Stimulated activated CD8-positive, alpha-beta memory T cell treated with anti-CD3 and anti-CD28 coated beads, Interleukin-12 subunit alpha, Interleukin-12 subunit beta, amount 100 ng/mL, for 1 hour (primary cell): ENCODE results near the gene SUSD6.
A peak's percentile ranks its signal among the peaks of the same experiment; 100 is the strongest.
"Not testable (repeated sequence)": the region's sequence is repeated elsewhere in the genome, so short reads cannot be mapped to it uniquely, and the experiment has no call there.

Experiments used
- DNase-seq: peaks from one replicate; pipeline ENCODE4 v3.0.0-alpha.2; 2020; ENCODE audit warnings: low read depth

The SUSD6 gene

GRCh38 chr14:69624136-69624535 is 12.7 kb downstream of the SUSD6 start:
- no peak for DNase-seq

GRCh38 chr14:69625299-69626131 is 14.1 kb downstream of the SUSD6 start:
- DNase-seq = peak; percentile 48

GRCh38 chr14:69626132-69626500 is 14.7 kb downstream of the SUSD6 start:
- no peak for DNase-seq

GRCh38 chr14:69629225-69630127 is 18.1 kb downstream of the SUSD6 start:
- no peak for DNase-seq

- no peak for DNase-seq
Observed at GRCh38 chr14:69630360-69630759, 19.0 kb downstream of the SUSD6 start.

GRCh38 chr14:69631509-69631908 is 20.1 kb downstream of the SUSD6 start:
- no peak for DNase-seq

GRCh38 chr14:69632164-69632563 is 20.8 kb downstream of the SUSD6 start:
- no peak for DNase-seq

GRCh38 chr14:69632593-69633151 is 21.3 kb downstream of the SUSD6 start:
- DNase-seq = no peak

GRCh38 chr14:69633238-69633637 is 21.8 kb downstream of the SUSD6 start:
- no peak for DNase-seq

- no peak for DNase-seq
Observed at GRCh38 chr14:69635981-69636639, 24.7 kb downstream of the SUSD6 start.

GRCh38 chr14:69636718-69637480 is 25.5 kb downstream of the SUSD6 start:
- no peak for DNase-seq

- DNase-seq = no peak
Observed at GRCh38 chr14:69637503-69638031, 26.2 kb downstream of the SUSD6 start.

GRCh38 chr14:69640931-69641330 is 29.5 kb downstream of the SUSD6 start:
- no peak for DNase-seq

GRCh38 chr14:69642212-69642793 is 30.9 kb downstream of the SUSD6 start:
- not testable (repeated sequence) for DNase-seq

GRCh38 chr14:69643430-69644200 is 32.2 kb downstream of the SUSD6 start:
- DNase-seq = peak; percentile 25

GRCh38 chr14:69644814-69645213 is 33.4 kb downstream of the SUSD6 start:
- DNase-seq = no peak

GRCh38 chr14:69647213-69647612 is 35.8 kb downstream of the SUSD6 start:
- no peak for DNase-seq

GRCh38 chr14:69647642-69648041 is 36.2 kb downstream of the SUSD6 start:
- DNase-seq = not testable (repeated sequence)

GRCh38 chr14:69648480-69649451 is 37.4 kb downstream of the SUSD6 start:
- DNase-seq = no peak
